HG03095 (cell line): ENCODE data around the gene FTO.

Source experiments
- ATAC-seq: cut with Tn5 transposase; IDR thresholded peaks from one replicate; pipeline ENCODE4 v1.9.1; 2021; ENCODE audit warnings: moderate library complexity; ENCODE audit not compliant: unreplicated experiment

Gene FTO

GRCh38 chr16:53894686-53895085, 190.7 kb downstream of the FTO start:
- ATAC-seq = no peak

GRCh38 chr16:53895433-53895832, 191.5 kb downstream of the FTO start:
- ATAC-seq = no peak

GRCh38 chr16:53895851-53896250, 191.9 kb downstream of the FTO start:
- ATAC-seq = no peak

GRCh38 chr16:53896722-53897121, 192.8 kb downstream of the FTO start:
- ATAC-seq = no peak

- ATAC-seq = no peak
These were observed 195.0 kb downstream of the FTO start for GRCh38 chr16:53898993-53899392.

GRCh38 chr16:53899431-53899830, 195.5 kb downstream of the FTO start:
- ATAC-seq = no peak

- ATAC-seq = no peak
These were observed 196.7 kb downstream of the FTO start for GRCh38 chr16:53900667-53901066.

- no peak for ATAC-seq
These were observed 197.5 kb downstream of the FTO start for GRCh38 chr16:53901408-53901807.

- no peak for ATAC-seq
These were observed 200.6 kb downstream of the FTO start for GRCh38 chr16:53904533-53904932.

- no peak for ATAC-seq
These were observed 201.1 kb downstream of the FTO start for GRCh38 chr16:53905028-53905427.

GRCh38 chr16:53908731-53909130, 204.8 kb downstream of the FTO start:
- no peak for ATAC-seq

- ATAC-seq = no peak
These were observed 207.0 kb downstream of the FTO start for GRCh38 chr16:53910990-53911389.

GRCh38 chr16:53911513-53911912, 207.6 kb downstream of the FTO start:
- ATAC-seq = no peak

- ATAC-seq = no peak
These were observed 208.2 kb downstream of the FTO start for GRCh38 chr16:53912155-53912554.

- no peak for ATAC-seq
These were observed 209.3 kb downstream of the FTO start for GRCh38 chr16:53913099-53913870.

- no peak for ATAC-seq
These were observed 210.0 kb downstream of the FTO start for GRCh38 chr16:53913920-53914319.

GRCh38 chr16:53914736-53915135, 210.8 kb downstream of the FTO start:
- ATAC-seq = no peak

- no peak for ATAC-seq
These were observed 211.7 kb downstream of the FTO start for GRCh38 chr16:53915452-53916160.

- ATAC-seq = no peak
These were observed 217.0 kb downstream of the FTO start for GRCh38 chr16:53920988-53921387.

- ATAC-seq = no peak
These were observed 218.3 kb downstream of the FTO start for GRCh38 chr16:53922067-53922806.

GRCh38 chr16:53922807-53923571, 219.0 kb downstream of the FTO start:
- ATAC-seq = no peak
